Endothelial cell of umbilical vein (primary cell): ENCODE data around the gene CPNE2. TPM values are rescaled to one million over a fixed set of nuclear protein-coding genes. Genes with fewer than 3 reads are reported as not detected.

ENCODE experiments used
- BruUV-seq: library from RNA; stranded (reverse); fragments of 400-500 nt; replicated peaks from 2 replicates; lab custom pipeline; 2021; lab: Mats Ljungman, UMichigan
- CTCF ChIA-PET: fragments of 300-600, 350-600 bp; sonication (Branson Sonifier 250); formaldehyde crosslinking; loops from one replicate; lab custom pipeline; 2021; ENCODE audit warnings: antibody characterized with exemption, inconsistent platforms; lab: Charles Lee
- POLR2A ChIA-PET: fragments of 300-600, 350-600 bp; sonication (Branson Sonifier 250); formaldehyde crosslinking; loops from one replicate; lab custom pipeline; 2021; ENCODE audit warnings: antibody characterized with exemption, inconsistent platforms; lab: Charles Lee
- DNase-seq: peaks from one replicate; pipeline ENCODE4 v3.0.0-alpha.2; 2011; ENCODE audit warnings: low read depth, low spot score
- FAIRE-seq: peaks from 2 replicates; lab custom pipeline; 2011; peaks lifted over from hg19 to GRCh38; lab: Jason Lieb, UNC
- H2AFZ ChIP-seq: 2 replicates; pipeline ENCODE4 v1.6.0; 2012; ENCODE audit warnings: low read depth, low read length, control low read depth, inconsistent platforms
- H3K27ac ChIP-seq: 2 replicates; pipeline ENCODE4 v1.5.1; 2011; ENCODE audit warnings: low read depth, mild to moderate bottlenecking, control low read depth, low read length, moderate library complexity; ENCODE audit not compliant: insufficient read depth
- H3K27me3 ChIP-seq, 2 experiments: 2 replicates each; pipeline versions ENCODE4 v1.6.0 to v1.6.1; 2011; ENCODE audit warnings: low read length in 2 of 2, mixed read lengths in 1 of 2; ENCODE audit not compliant: control insufficient read depth in 2 of 2, insufficient read depth in 2 of 2
- H3K36me3 ChIP-seq, 2 experiments: 2 replicates in 1 of 2; 3 replicates in 1 of 2; pipeline ENCODE4 v1.5.1; 2011; ENCODE audit warnings: low read length in 2 of 2, mild to moderate bottlenecking in 1 of 2, moderate library complexity in 1 of 2; ENCODE audit not compliant: control insufficient read depth in 2 of 2, insufficient read depth in 2 of 2; ENCODE audit errors: extremely low read depth in 1 of 2
- H3K4me1 ChIP-seq: 3 replicates; pipeline ENCODE4 v1.5.1; 2011; ENCODE audit warnings: mild to moderate bottlenecking, low read length; ENCODE audit not compliant: control insufficient read depth, insufficient read depth; ENCODE audit errors: extremely low read depth
- H3K4me2 ChIP-seq: 2 replicates; pipeline ENCODE4 v1.6.1; 2011; ENCODE audit warnings: low read length, control low read depth, mixed read lengths; ENCODE audit not compliant: insufficient read depth
- H3K4me3 ChIP-seq, 3 experiments: fragments of 200-600 bp in 1 of 3; sonication (generic), shearing (Covaris generic) in 1 of 3; replicated peaks in 1 of 3; 2 replicates each; pipeline ENCODE4 v1.5.1; 2011 to 2016; ENCODE audit warnings: control low read depth in 3 of 3, low read length in 3 of 3, mild to moderate bottlenecking in 2 of 3, inconsistent platforms in 1 of 3, low read depth in 1 of 3, moderate library complexity in 1 of 3; ENCODE audit not compliant: insufficient read depth in 1 of 3
- H3K79me2 ChIP-seq: 2 replicates; pipeline ENCODE4 v1.6.0; 2012; ENCODE audit warnings: low read length, inconsistent platforms; ENCODE audit not compliant: control insufficient read depth, insufficient read depth
- H3K9ac ChIP-seq: replicated peaks from 2 replicates; pipeline ENCODE3; 2011; ENCODE audit warnings: low read length, control low read depth; ENCODE audit not compliant: insufficient read depth; ENCODE audit errors: extremely low read depth
- H3K9me1 ChIP-seq: replicated peaks from 3 replicates; pipeline ENCODE4 v1.6.0; 2011; ENCODE audit warnings: mild to moderate bottlenecking, low read length; ENCODE audit not compliant: control insufficient read depth, insufficient read depth; ENCODE audit errors: extremely low read depth
- H3K9me3 ChIP-seq: replicated peaks from 2 replicates; pipeline ENCODE4 v1.5.1; 2012; ENCODE audit warnings: low read length, inconsistent platforms; ENCODE audit not compliant: control insufficient read depth, insufficient read depth
- H4K20me1 ChIP-seq: replicated peaks from 2 replicates; pipeline ENCODE3; 2011; ENCODE audit warnings: mild to moderate bottlenecking, low read length; ENCODE audit not compliant: control insufficient read depth, insufficient read depth; ENCODE audit errors: extremely low read depth
- EZH2 ChIP-seq: IDR thresholded peaks from 2 replicates; pipeline ENCODE4 v1.6.1; 2012; ENCODE audit warnings: borderline replicate concordance, low read depth, mild to moderate bottlenecking, moderate library complexity, low read length, inconsistent platforms; ENCODE audit not compliant: severe bottlenecking
- FOS ChIP-seq: IDR thresholded peaks from 2 replicates; pipeline ENCODE4 v1.6.1; 2011; ENCODE audit warnings: mild to moderate bottlenecking, low read length, moderate library complexity, borderline replicate concordance; ENCODE audit not compliant: insufficient read depth
- GATA2 ChIP-seq: IDR thresholded peaks from 2 replicates; pipeline ENCODE4 v1.7.0; 2011; ENCODE audit warnings: low read depth, mild to moderate bottlenecking, moderate library complexity, mixed read lengths, low read length; ENCODE audit not compliant: insufficient read length, insufficient read depth
- JUN ChIP-seq: IDR thresholded peaks from 2 replicates; pipeline ENCODE4 v1.6.1; 2011; ENCODE audit warnings: borderline replicate concordance, low read depth; ENCODE audit not compliant: insufficient read length, insufficient read depth
- MYC ChIP-seq: IDR thresholded peaks from one replicate; pipeline ENCODE4 v1.6.1; 2011; ENCODE audit warnings: mild to moderate bottlenecking, low read depth, low read length
- POLR2A ChIP-seq: IDR thresholded peaks from 2 replicates; pipeline ENCODE4 v1.6.1; 2012; ENCODE audit warnings: low read depth, mild to moderate bottlenecking, control low read depth, low read length
- POLR2AphosphoS5 ChIP-seq: IDR thresholded peaks from 2 replicates; pipeline ENCODE4 v1.6.1; 2012; ENCODE audit warnings: low read depth, mild to moderate bottlenecking, control low read depth, low read length, moderate library complexity; ENCODE audit not compliant: insufficient read depth
- dilution Hi-C: fragments of 300-500 bp; cut with MboI; formaldehyde crosslinking; loops from one replicate; pipeline ENCODE4 v1.15.0; 2019; ENCODE audit warnings: low sequenced_read_pairs; ENCODE audit not compliant: extremely low pct_ligation_motif_present
- intact Hi-C: fragments of 100-400 bp; cut with micrococcal nuclease; formaldehyde crosslinking; loops from one replicate; pipeline ENCODE4 v1.10.0; 2022
- polyA plus RNA-seq, 4 experiments: library from polyadenylated mRNA; depleted of rRNA in 3 of 4; stranded (reverse) in 3 of 4; unstranded in 1 of 4; fragments of >200 nt; gene quantifications; 2 replicates each; pipeline versions ENCODE4 v1.2.1 to v1.2.3, GENCODE V29; 2011 to 2012; ENCODE audit warnings: missing spikeins in 1 of 4
- total RNA-seq: library from RNA; stranded (reverse); gene quantifications from 2 replicates; pipeline ENCODE4 v1.2.3, GENCODE V29; 2021
- TF ChIP-seq, protein P1 (sequence below), 2 donors: IDR thresholded peaks; 1 replicate in 1 of 2; 2 replicates in 1 of 2; pipeline ENCODE4 v1.5.1; 2011; ENCODE audit warnings: low read length in 2 of 2, mild to moderate bottlenecking in 2 of 2, moderate library complexity in 2 of 2, control low read depth in 1 of 2, inconsistent platforms in 1 of 2, low read depth in 1 of 2; ENCODE audit not compliant: insufficient read depth in 1 of 2; ENCODE audit errors: extremely low read depth in 1 of 2
- TF ChIP-seq, protein P2 (sequence below): IDR thresholded peaks from 2 replicates; pipeline ENCODE4 v1.6.1; 2011; ENCODE audit not compliant: insufficient read depth, insufficient read length

Gene CPNE2
- total and polyA plus RNA-seq, 2 donors (not counting 3 experiments of a cell fraction or from before 2014, with no cell fraction given) = 91.9 to 187 TPM

DNA sequence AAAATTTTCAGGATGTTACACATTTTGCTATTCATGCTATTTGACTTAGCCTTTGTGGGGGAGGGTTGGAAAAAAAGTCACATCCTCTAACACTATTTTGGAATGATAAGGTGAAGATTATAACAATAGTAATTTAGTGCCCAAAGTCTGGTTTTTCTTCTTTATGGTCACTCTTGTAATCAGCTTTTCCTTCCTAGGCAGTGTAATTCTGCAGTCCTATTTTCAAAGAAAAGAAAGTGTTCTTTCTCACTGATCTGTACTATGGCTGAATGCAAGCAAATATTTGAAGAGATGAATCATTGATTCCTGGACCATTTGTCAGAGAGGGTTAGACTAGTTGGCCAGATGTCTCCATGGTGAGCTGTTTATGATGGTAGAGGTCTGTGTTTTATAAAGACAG, 102.1 kb downstream of the CPNE2 start:
- Histone ChIP-seq H3K27me3 (no peaks in the 10 kb centered on the region), H3K79me2 (peaks cover 81% of the 10 kb centered on the region), H3K27ac (peak overlapping the region; percentile 92), H3K4me1 (peaks cover 59% of the 10 kb centered on the region), H3K36me3 (peaks cover 0 to 3% of the 10 kb centered on the region in 2 experiments), H3K4me2 (peak overlapping the region; percentile 92), H3K4me3 (peak overlapping the region in 1 of 3 experiments; percentile 60), H3K9ac (peak overlapping the region; percentile 86), H2AFZ (no peak overlapping the region), H3K9me1 (no peaks in the 10 kb centered on the region), H4K20me1 (no peaks in the 10 kb centered on the region), H3K9me3 (no peaks in the 10 kb centered on the region)
- DNase-seq (peak; percentile 89), FAIRE-seq (peak; percentile 81)
- ChIA-PET POLR2A (interaction anchor here (0.6 to 0.8 kb wide), 2 partner anchors 9 to 184 kb away, joined by 3 to 4 read pairs; partner anchors contain the start of gene PSME3IP1), CTCF (interaction anchor here (0.7 to 1.7 kb wide), 7 partner anchors 9 to 102 kb away, joined by 3 to 7 read pairs (median 4); partner anchors contain the start of genes CPNE2, PSME3IP1 and RSPRY1)
- intact Hi-C loops = loop anchor here (1.0 to 2.0 kb wide), 2 partner anchors 8 to 50 kb away; partner anchors contain the start of genes ARL2BP, PSME3IP1 and RSPRY1
- dilution Hi-C loops = no loop called here
- TF ChIP-seq JUN (peak; percentile 89), POLR2AphosphoS5 (peak; percentile 57), GATA2 (peak; percentile 31), MYC (no peak), FOS (peak; percentile 85), EZH2 (no peak), POLR2A (no peak)
- TF ChIP-seq, protein P1, sequence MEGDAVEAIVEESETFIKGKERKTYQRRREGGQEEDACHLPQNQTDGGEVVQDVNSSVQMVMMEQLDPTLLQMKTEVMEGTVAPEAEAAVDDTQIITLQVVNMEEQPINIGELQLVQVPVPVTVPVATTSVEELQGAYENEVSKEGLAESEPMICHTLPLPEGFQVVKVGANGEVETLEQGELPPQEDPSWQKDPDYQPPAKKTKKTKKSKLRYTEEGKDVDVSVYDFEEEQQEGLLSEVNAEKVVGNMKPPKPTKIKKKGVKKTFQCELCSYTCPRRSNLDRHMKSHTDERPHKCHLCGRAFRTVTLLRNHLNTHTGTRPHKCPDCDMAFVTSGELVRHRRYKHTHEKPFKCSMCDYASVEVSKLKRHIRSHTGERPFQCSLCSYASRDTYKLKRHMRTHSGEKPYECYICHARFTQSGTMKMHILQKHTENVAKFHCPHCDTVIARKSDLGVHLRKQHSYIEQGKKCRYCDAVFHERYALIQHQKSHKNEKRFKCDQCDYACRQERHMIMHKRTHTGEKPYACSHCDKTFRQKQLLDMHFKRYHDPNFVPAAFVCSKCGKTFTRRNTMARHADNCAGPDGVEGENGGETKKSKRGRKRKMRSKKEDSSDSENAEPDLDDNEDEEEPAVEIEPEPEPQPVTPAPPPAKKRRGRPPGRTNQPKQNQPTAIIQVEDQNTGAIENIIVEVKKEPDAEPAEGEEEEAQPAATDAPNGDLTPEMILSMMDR (IDR thresholded peaks at IDR 0.05; ENCODE audit: extremely low read depth in 1 of 2, insufficient read depth in 1 of 2, low read depth in 1 of 2, low read length in 2 of 2) = no peak
- TF ChIP-seq, protein P2, sequence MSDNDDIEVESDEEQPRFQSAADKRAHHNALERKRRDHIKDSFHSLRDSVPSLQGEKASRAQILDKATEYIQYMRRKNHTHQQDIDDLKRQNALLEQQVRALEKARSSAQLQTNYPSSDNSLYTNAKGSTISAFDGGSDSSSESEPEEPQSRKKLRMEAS = no peak
- no TSS peak for BruUV-seq
